GM12891 (cell line): ENCODE data around the gene ZFP64.

Source experiments
- POLR2A ChIP-seq: IDR thresholded peaks from 2 replicates; pipeline ENCODE4 v1.6.1; 2011; ENCODE audit warnings: low read depth, low read length, control low read depth
- TAF1 ChIP-seq: IDR thresholded peaks from 2 replicates; pipeline ENCODE4 v1.6.1; 2011; ENCODE audit warnings: low read depth, low read length, control low read depth

DNA sequence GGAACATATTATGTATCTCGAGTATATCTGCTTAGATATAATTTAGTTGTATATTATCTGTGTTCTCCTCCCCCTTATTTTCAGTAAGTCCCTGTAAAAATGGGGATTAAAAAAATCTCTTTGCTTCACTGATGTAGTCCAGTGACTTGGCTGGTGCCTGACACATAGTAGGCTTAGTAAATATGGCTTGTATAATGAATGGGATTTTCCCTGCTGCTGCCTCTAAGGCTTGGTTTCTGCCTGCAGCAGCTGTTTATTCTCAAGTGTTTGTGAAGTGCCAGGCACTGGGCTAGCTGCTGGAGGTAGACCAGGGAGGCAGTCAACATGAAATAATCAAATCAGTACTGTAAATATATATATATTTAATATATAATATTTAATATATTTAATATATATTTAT is 1.6 kb upstream of the ZFP64 start:
- TF ChIP-seq POLR2A (no peak), TAF1 (no peak)
